Activated B cell treated with CpG ODN at 0.5 μM for 24 hours (primary cell): ENCODE results near the gene GPATCH2L. TPM values are rescaled to one million over a fixed set of nuclear protein-coding genes. Genes with fewer than 3 reads are reported as not detected.

Source experiments
- ATAC-seq: fragments of 200-7000 bp; cut with Tn5 transposase; one replicate; pipeline ENCODE4 v1.10.0; 2021; ENCODE audit warnings: low read depth, mild to moderate bottlenecking, moderate library complexity
- CTCF ChIA-PET: fragments of 350-600 bp; sonication (Branson Sonifier 250); formaldehyde crosslinking; loops from one replicate; lab custom pipeline; 2021; ENCODE audit warnings: antibody characterized with exemption; lab: Charles Lee
- POLR2A ChIA-PET: fragments of 350-600 bp; sonication (Branson Sonifier 250); formaldehyde crosslinking; loops from one replicate; lab custom pipeline; 2021; ENCODE audit warnings: antibody characterized with exemption; lab: Charles Lee
- DNase-seq: peaks from one replicate; pipeline ENCODE4 v3.0.0; 2022
- H3K27ac Mint-ChIP-seq: one replicate; pipeline ENCODE4 v1.8.0; 2020; ENCODE audit warnings: mixed read lengths
- H3K27me3 Mint-ChIP-seq: one replicate; pipeline ENCODE4 v1.8.0; 2021; ENCODE audit warnings: mixed read lengths
- H3K36me3 Mint-ChIP-seq: one replicate; pipeline ENCODE4 v1.8.0; 2021; ENCODE audit warnings: low read depth, mixed read lengths
- H3K4me1 Mint-ChIP-seq: one replicate; pipeline ENCODE4 v1.8.0; 2021; ENCODE audit warnings: mixed read lengths
- H3K4me3 Mint-ChIP-seq: one replicate; pipeline ENCODE4 v1.8.0; 2020; ENCODE audit warnings: mild to moderate bottlenecking, mixed read lengths
- H3K9me3 Mint-ChIP-seq: one replicate; pipeline ENCODE4 v1.8.0; 2020; ENCODE audit warnings: mixed read lengths
- CTCF ChIP-seq: fragments of 200-600 bp; IDR thresholded peaks from one replicate; pipeline ENCODE4 v1.8.0; 2022; ENCODE audit warnings: antibody characterized with exemption, mild to moderate bottlenecking
- intact Hi-C: fragments of 100-400 bp; cut with micrococcal nuclease; formaldehyde crosslinking; loops from one replicate; pipeline ENCODE4 v1.15.1; 2024
- total RNA-seq: library from RNA; stranded (reverse); gene quantifications from 2 replicates; pipeline ENCODE4 v1.2.3, GENCODE V29; 2022

Gene GPATCH2L
- total RNA-seq, 1 donor from 2014 or later = 82.3 TPM

GRCh38 chr14:76191297-76191696 lies 39.6 kb downstream of the GPATCH2L start:
- H3K27me3 Mint-ChIP-seq = no peaks in the 10 kb centered on the region
- peaks cover 43% of the 10 kb centered on the region for H3K4me1 Mint-ChIP-seq
- no peaks in the 10 kb centered on the region for H3K9me3 Mint-ChIP-seq
- ATAC-seq (peak; percentile 40), DNase-seq (no peak)
- TF ChIP-seq CTCF = no peak
- peaks cover 73% of the 10 kb centered on the region for H3K36me3 Mint-ChIP-seq
- CTCF ChIA-PET = no interaction called here
- H3K4me3 Mint-ChIP-seq = no peak overlapping the region
- intact Hi-C loops = loop anchor here (5.0 kb wide), 1 partner anchor 564 kb away; no protein-coding TSS in a partner anchor
- H3K27ac Mint-ChIP-seq = no peak overlapping the region
- POLR2A ChIA-PET = no interaction called here

GRCh38 chr14:76193696-76194095 lies 42.0 kb downstream of the GPATCH2L start:
- Mint-ChIP-seq H3K9me3 (no peaks in the 10 kb centered on the region), H3K4me3 (no peak overlapping the region), H3K27me3 (no peaks in the 10 kb centered on the region), H3K36me3 (peaks cover 75% of the 10 kb centered on the region), H3K4me1 (peaks cover 35% of the 10 kb centered on the region), H3K27ac (no peak overlapping the region)
- ATAC-seq = no peak
- CTCF ChIA-PET = no interaction called here
- TF ChIP-seq CTCF = no peak
- POLR2A ChIA-PET = no interaction called here
- no peak for DNase-seq
- intact Hi-C loops = loop anchor here (5.0 kb wide), 1 partner anchor 566 kb away; no protein-coding TSS in a partner anchor

GRCh38 chr14:76194327-76194726 lies 42.6 kb downstream of the GPATCH2L start:
- intact Hi-C loops = loop anchor here (5.0 kb wide), 1 partner anchor 567 kb away; no protein-coding TSS in a partner anchor
- H3K27ac Mint-ChIP-seq = no peak overlapping the region
- no peaks in the 10 kb centered on the region for H3K27me3 Mint-ChIP-seq
- no peak overlapping the region for H3K4me3 Mint-ChIP-seq
- peaks cover 30% of the 10 kb centered on the region for H3K4me1 Mint-ChIP-seq
- no peak for DNase-seq
- no peaks in the 10 kb centered on the region for H3K9me3 Mint-ChIP-seq
- H3K36me3 Mint-ChIP-seq = peaks cover 73% of the 10 kb centered on the region
- no peak for TF ChIP-seq CTCF
- POLR2A ChIA-PET = no interaction called here
- no peak for ATAC-seq
- CTCF ChIA-PET = no interaction called here

GRCh38 chr14:76195003-76195402 lies 43.3 kb downstream of the GPATCH2L start:
- POLR2A ChIA-PET = no interaction called here
- Mint-ChIP-seq H3K27me3 (no peaks in the 10 kb centered on the region), H3K9me3 (no peaks in the 10 kb centered on the region), H3K27ac (no peak overlapping the region), H3K4me1 (peaks cover 27% of the 10 kb centered on the region), H3K4me3 (no peak overlapping the region), H3K36me3 (peaks cover 75% of the 10 kb centered on the region)
- intact Hi-C loops = no loop called here
- TF ChIP-seq CTCF = no peak
- no peak for DNase-seq
- ATAC-seq = no peak
- CTCF ChIA-PET = no interaction called here

GRCh38 chr14:76196980-76197695 lies 45.4 kb downstream of the GPATCH2L start:
- POLR2A ChIA-PET = no interaction called here
- TF ChIP-seq CTCF = no peak
- Mint-ChIP-seq H3K9me3 (no peaks in the 10 kb centered on the region), H3K27me3 (no peaks in the 10 kb centered on the region), H3K4me3 (no peak overlapping the region), H3K27ac (no peak overlapping the region), H3K4me1 (peaks cover 12% of the 10 kb centered on the region), H3K36me3 (peaks cover 84% of the 10 kb centered on the region)
- CTCF ChIA-PET = no interaction called here
- ATAC-seq = no peak
- no peak for DNase-seq
- intact Hi-C loops = no loop called here
